Measurements from ENCODE around the gene NR4A1. TPM values are rescaled to one million over a fixed set of nuclear protein-coding genes. Genes with fewer than 3 reads are reported as not detected.

The NR4A1 gene
- polyA plus RNA-seq, 1 donor (not counting 4 experiments of a cell fraction or from before 2014, with no cell fraction given), result 3.9 TPM

- dilution Hi-C loops (cut with MboI; ENCODE audit: extremely low pct_ligation_motif_present, low sequenced_read_pairs), result no loop called here
- no peak for TF ChIP-seq CTCF (optimal IDR thresholded peaks at IDR 0.05 in 1 of 3, IDR thresholded peaks at IDR 0.05 in 1 of 3, conservative IDR thresholded peaks at IDR 0.05 in 1 of 3; ENCODE audit: extremely low read depth in 1 of 3, insufficient read depth in 2 of 3, low read length in 3 of 3)
- no peak for TF ChIP-seq EZH2 (IDR thresholded peaks at IDR 0.05; ENCODE audit: low read length)
- Histone ChIP-seq H4K20me1 (ENCODE audit: control insufficient read depth, extremely low read depth, insufficient read depth, low read length) (peaks cover 7% of the 10 kb centered on the region), H3K4me3 (ENCODE audit: control insufficient read depth in 2 of 3, extremely low read depth in 1 of 3, insufficient read depth in 2 of 3, low read depth in 1 of 3, low read length in 3 of 3) (no peak overlapping the region), H3K27ac (ENCODE audit: control insufficient read depth, insufficient read depth, low read length) (no peak overlapping the region), H3K9ac (ENCODE audit: control insufficient read depth, extremely low read depth, insufficient read depth, low read length) (no peak overlapping the region), H2AFZ (ENCODE audit: control insufficient read depth, low read length) (no peak overlapping the region), H3K9me3 (ENCODE audit: control insufficient read depth, low read depth, low read length) (no peaks in the 10 kb centered on the region), H3K79me2 (ENCODE audit: control insufficient read depth, insufficient read depth, low read length) (peaks cover 6% of the 10 kb centered on the region), H3K4me1 (ENCODE audit: control insufficient read depth, extremely low read depth, insufficient read depth, low read length) (no peaks in the 10 kb centered on the region), H3K9me1 (ENCODE audit: control insufficient read depth, extremely low read depth, insufficient read depth, low read length) (no peaks in the 10 kb centered on the region), H3K27me3 (ENCODE audit: control insufficient read depth, extremely low read depth, insufficient read depth, low read length) (peaks cover 2% of the 10 kb centered on the region), H3K36me3 (ENCODE audit: control insufficient read depth in 2 of 2, extremely low read depth in 1 of 2, insufficient read depth in 2 of 2, low read length in 2 of 2) (peaks cover 8 to 10% of the 10 kb centered on the region in 2 experiments), H3K4me2 (ENCODE audit: control insufficient read depth, extremely low read depth, insufficient read depth, low read depth, low read length) (no peak overlapping the region)
- no peak for DNase-seq (ENCODE audit: low read depth, low spot score)
- no peak for FAIRE-seq
Observed at GRCh38 chr12:52081263-52081733, 30.1 kb downstream of the NR4A1 start.

- FAIRE-seq (no peak), DNase-seq (ENCODE audit: low read depth, low spot score) (no peak)
- H3K27ac ChIP-seq (ENCODE audit: control insufficient read depth, insufficient read depth, low read length), result no peak overlapping the region
- H3K4me3 ChIP-seq (ENCODE audit: control insufficient read depth in 2 of 3, extremely low read depth in 1 of 3, insufficient read depth in 2 of 3, low read depth in 1 of 3, low read length in 3 of 3), result no peak overlapping the region
- no peak overlapping the region for H3K9ac ChIP-seq (ENCODE audit: control insufficient read depth, extremely low read depth, insufficient read depth, low read length)
- H3K36me3 ChIP-seq (ENCODE audit: control insufficient read depth in 2 of 2, extremely low read depth in 1 of 2, insufficient read depth in 2 of 2, low read length in 2 of 2), result peaks cover 1 to 2% of the 10 kb centered on the region in 2 experiments
- H3K9me1 ChIP-seq (ENCODE audit: control insufficient read depth, extremely low read depth, insufficient read depth, low read length), result no peaks in the 10 kb centered on the region
- TF ChIP-seq CTCF (optimal IDR thresholded peaks at IDR 0.05 in 1 of 3, IDR thresholded peaks at IDR 0.05 in 1 of 3, conservative IDR thresholded peaks at IDR 0.05 in 1 of 3; ENCODE audit: extremely low read depth in 1 of 3, insufficient read depth in 2 of 3, low read length in 3 of 3) (no peak), EZH2 (IDR thresholded peaks at IDR 0.05; ENCODE audit: low read length) (no peak)
- dilution Hi-C loops (cut with MboI; ENCODE audit: extremely low pct_ligation_motif_present, low sequenced_read_pairs), result no loop called here
- H2AFZ ChIP-seq (ENCODE audit: control insufficient read depth, low read length), result no peak overlapping the region
- H3K4me1 ChIP-seq (ENCODE audit: control insufficient read depth, extremely low read depth, insufficient read depth, low read length), result no peaks in the 10 kb centered on the region
- peaks cover 7% of the 10 kb centered on the region for H4K20me1 ChIP-seq (ENCODE audit: control insufficient read depth, extremely low read depth, insufficient read depth, low read length)
- no peaks in the 10 kb centered on the region for H3K9me3 ChIP-seq (ENCODE audit: control insufficient read depth, low read depth, low read length)
- peaks cover 10% of the 10 kb centered on the region for H3K27me3 ChIP-seq (ENCODE audit: control insufficient read depth, extremely low read depth, insufficient read depth, low read length)
- no peak overlapping the region for H3K4me2 ChIP-seq (ENCODE audit: control insufficient read depth, extremely low read depth, insufficient read depth, low read depth, low read length)
- peaks cover 3% of the 10 kb centered on the region for H3K79me2 ChIP-seq (ENCODE audit: control insufficient read depth, insufficient read depth, low read length)
Observed at GRCh38 chr12:52082026-52082668, 30.9 kb downstream of the NR4A1 start.

Measured in keratinocyte (primary cell).